Inflammatory macrophage treated with lipopolysaccharide for 4 hours (primary cell): ENCODE measurements around the gene DESI1.
A peak's percentile ranks its signal among the peaks of the same experiment; 100 is the strongest.
"Not testable (repeated sequence)": the region's sequence is repeated elsewhere in the genome, so short reads cannot be mapped to it uniquely, and the experiment has no call there.

Source experiments
- DNase-seq: peaks from one replicate; pipeline ENCODE4 v3.0.0-alpha.2; 2020

The DESI1 gene

GRCh38 chr22:41582694-41583093, 38.1 kb downstream of the DESI1 start:
- DNase-seq: no peak

GRCh38 chr22:41579997-41580355, 40.9 kb downstream of the DESI1 start:
- no peak for DNase-seq

DNA sequence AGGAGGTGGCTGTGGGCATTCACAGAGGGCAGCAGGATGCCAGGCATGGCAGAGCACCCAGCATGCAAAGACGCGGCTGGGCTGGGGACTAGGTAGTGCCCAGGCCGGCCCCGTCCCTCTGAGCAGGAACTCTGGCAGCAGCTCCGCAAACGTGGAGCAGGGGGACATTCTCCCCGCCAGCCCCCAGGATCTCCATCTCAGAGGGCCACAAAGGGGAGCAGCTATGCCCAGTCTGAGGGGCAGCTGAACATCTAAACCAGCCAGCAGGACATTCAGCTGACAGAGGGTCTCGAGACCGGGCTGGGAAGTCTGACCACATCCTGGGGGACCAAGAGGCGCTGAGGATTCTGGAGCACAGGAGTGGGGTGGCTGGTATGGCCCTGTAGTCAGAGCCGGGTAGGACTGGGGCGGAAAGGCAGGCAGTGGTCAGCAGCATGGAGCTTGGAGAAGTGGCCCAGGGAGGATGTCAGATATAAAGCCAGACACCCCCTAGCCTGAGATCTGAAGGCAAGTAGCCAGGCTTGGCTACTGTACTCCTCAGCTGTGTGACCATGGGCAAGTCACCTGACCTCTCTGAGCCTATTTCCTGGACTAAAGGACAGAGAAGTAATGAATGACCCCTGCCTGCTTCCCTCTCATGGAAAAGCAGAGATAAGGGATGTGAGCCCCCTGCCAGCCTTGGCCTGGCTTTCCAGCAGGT, 41.4 kb downstream of the DESI1 start:
- DNase-seq: no peak

DNA sequence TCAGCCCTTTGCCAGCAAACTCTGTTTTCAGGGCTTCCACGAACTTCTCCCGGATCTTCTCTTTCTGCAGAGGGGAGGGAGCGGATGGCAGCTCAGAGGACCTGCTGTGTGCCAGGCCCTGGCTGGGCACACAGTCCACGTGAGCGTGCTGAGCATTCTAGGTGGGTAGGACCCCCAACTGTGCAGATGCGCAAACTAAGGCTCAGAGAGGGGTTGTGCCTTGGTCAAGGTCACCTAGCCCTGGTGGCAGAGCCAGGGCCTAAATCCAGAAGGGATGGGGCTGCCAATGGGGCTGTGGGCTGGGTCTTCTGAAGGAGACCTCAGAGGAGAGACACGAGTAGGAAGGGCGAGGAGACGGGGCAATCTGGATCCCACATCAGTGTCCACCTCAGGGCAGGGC, 42.0 kb downstream of the DESI1 start:
- no peak for DNase-seq

- DNase-seq: no peak
Measured at GRCh38 chr22:41578114-41578513, 42.7 kb downstream of the DESI1 start.

GRCh38 chr22:41576877-41577276, 44.0 kb downstream of the DESI1 start:
- DNase-seq: peak; percentile 27

DNA sequence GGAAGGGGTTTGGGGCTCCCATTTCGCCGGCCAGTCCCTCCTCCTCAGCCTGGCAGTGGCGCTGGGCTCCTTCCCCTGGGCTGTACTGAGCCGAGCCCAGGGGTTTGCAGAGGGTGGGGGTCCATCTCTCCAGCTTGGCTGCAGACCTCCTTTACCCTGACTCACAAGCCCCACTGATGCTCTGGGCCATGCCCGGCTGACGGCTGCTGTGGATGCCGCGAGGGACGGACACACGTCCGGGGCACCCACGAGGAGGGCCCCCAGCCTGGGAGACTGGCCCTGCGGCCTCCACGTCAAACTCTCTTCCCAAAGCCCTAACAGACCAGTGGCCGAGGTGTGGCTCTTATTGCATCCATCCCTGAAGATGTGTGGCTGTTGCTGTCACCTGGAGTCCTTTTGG, 45.3 kb downstream of the DESI1 start:
- no peak for DNase-seq

- no peak for DNase-seq
Measured at GRCh38 chr22:41574847-41575381, 45.9 kb downstream of the DESI1 start.

DNA sequence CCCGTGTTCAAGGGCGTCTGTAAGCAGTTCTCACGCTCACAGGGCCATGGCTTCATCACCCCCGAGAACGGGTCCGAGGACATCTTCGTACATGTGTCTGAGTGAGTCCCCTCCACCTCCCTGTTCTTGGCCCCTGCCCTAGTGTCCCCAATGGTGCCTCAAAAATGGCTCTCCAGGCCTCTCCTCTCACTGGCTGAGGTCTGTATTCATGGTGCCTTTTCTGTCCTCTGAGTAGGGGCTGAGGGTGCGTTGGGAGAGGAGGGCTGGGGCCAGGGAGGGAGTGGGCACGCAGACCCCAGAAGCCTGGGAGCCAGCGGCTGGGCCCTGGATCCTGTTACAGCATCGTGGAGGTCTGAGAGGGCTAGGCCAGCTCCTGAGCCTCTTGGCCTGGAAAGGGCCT, 47.2 kb downstream of the DESI1 start:
- no peak for DNase-seq

DNA sequence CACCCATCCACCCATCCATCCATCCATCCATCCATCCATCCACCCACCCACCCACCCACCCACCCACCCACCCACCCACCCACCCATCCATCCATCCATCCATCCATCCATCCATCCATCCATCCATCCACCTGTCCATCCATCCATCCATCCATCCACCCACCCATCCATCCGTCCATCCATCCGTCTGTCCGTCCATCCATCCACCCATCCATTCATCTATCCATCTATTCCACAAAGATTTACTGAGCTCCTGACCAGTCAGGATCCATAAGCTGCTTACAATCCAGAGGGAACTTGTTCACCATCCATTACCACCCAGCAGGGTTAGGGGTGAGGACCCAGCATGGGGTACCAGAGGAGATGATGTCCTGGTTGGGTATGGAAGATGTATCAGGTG, 48.5 kb downstream of the DESI1 start:
- DNase-seq: not testable (repeated sequence)

- DNase-seq: no peak
Measured at GRCh38 chr22:41571786-41572185, 49.1 kb downstream of the DESI1 start.

GRCh38 chr22:41570221-41570620, 50.6 kb downstream of the DESI1 start:
- no peak for DNase-seq

- no peak for DNase-seq
Measured at GRCh38 chr22:41568811-41569210, 52.0 kb downstream of the DESI1 start.

DNA sequence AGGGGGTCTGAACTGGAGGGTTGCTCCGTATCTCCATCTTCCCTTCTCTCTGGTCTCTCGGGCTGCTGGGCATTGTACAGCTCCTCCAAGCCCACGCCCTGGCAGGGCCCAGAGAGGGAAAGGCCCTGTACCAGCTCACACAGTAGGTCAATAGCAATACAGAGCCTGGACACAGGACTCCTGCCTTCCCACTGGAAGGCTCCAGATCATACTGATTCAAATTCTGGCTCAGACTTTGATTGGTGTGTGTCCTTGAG, 53.4 kb downstream of the DESI1 start:
- DNase-seq: no peak

- no peak for DNase-seq
Measured at GRCh38 chr22:41565403-41566054, 55.3 kb downstream of the DESI1 start.

GRCh38 chr22:41564563-41564962, 56.3 kb downstream of the DESI1 start:
- no peak for DNase-seq

DNA sequence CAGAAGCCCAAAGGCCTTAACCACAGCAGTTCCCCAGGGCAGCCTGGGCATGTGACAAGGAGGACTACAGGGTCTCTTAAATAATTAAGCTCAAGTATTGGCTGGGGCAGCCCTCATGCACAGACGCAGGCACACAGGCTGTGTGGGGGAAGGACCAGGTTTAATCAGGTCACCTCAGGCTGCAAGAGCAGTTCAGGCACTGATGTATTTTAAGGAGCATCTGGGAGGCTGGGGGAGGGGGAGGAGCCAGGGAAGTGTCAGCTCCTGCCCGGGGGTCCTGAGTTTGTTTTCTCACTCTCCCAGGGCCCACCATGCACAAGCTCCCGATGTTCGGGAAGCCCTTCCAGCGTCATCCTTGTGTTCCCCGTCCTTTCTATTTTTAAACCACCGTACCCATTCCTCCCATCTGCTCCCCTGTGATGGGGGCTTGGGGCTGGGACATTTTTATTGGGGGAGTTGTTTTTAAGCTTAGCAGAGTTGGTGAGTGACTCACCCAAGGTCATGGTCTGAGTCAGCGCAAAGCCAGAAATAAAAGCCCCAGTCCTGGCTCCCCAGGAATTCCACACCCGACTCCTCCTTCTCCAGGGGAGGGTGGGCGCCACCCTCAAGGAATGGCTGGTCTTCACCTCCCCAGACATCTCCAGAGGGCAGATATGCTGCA, 57.7 kb downstream of the DESI1 start:
- no peak for DNase-seq

DNA sequence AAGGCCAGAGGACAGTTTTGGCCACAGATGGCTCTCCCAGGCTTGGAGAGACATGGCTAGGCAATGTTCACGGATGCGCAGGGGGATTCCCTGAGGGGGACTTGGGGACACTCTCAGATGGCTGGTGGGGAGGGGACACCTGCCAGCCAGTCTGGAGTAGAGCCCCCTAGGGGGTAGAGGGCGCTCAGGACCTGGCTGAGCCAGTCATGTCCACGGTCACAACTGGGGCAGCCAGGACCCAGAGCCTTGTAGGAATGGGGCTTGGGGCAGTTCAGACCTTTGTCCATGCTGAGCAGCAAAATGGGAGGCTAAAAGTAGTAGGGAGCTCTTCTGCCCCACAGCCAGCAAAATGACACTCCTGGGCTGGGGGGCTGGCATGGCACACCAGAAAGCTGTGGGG, 58.4 kb downstream of the DESI1 start:
- DNase-seq: no peak

DNA sequence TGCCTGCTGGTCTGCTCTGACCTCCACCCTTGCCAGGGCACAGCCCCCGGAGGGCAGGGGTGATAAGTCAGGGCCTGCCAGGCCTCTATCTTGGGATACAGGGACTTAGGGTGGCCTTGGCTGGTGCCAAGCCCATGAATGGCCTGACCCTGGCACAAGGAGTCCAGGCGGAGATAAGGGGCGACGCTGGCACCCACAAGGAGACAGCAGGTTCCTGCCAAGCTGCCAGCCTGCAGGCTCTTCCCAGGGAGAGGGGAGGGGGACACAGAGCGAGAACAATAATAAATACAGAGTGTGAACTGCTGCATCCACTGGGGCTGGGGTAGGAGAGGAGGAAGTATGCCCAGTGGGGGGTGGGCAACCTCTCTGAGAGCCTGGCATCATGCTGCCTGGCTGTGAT, 59.1 kb downstream of the DESI1 start:
- no peak for DNase-seq

DNA sequence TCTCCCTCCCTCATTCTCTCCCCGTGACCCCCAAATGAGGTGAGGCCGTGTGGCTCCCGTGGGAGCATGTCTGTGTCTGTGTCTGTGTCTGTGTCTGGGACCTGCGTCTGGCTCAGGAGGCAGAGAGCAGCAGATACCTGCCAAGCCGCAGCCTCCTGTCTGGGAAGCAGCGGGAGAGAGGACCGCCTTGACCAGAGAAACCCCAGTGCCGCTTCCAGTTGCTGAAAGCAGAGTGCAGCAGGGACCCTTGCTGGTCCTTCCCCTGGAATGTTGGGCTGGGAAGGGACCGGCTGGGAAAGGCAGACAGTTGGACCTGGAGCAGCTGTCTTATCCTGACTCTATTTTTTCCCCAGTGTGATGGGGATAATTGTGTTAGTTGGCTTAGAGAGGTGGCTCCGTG, 59.5 kb downstream of the DESI1 start:
- no peak for DNase-seq

DNA sequence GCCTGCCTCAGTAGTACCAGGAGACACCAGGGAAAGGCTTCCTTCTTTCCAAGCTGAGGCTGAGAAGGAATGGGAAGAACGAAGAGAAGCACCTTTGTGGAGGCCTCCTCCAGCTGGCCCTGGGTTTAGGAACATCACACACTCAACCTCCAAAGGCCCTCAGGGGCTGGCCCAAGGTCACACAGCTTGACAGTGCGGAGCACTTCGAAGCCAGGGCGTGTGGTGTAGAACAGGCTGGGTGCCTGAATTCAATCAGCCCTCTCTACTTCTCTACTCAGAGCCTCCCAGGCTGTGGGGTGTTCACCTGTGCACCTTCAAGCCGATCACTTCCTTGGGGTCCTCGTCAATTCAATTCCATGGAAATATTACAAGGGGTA, 60.8 kb downstream of the DESI1 start:
- DNase-seq: no peak

DNA sequence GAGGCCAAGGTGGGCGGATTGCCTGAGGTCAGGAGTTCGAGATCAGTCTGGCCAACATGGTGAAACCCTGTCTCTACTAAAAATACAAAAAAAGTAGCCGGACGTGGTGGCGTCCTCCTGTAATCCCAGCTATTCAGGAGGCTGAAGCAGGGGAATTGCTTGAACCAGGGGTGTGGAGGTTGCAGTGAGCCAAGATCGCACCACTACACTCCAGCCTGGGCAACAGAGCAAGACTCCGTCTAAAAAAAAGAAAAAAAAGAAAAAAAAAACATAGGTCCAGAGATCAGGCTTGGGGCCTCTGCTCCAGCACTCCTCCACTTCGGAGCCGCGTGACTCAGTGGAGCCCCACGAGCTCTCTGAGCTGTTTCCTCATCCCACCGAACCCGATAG, 62.6 kb downstream of the DESI1 start:
- not testable (repeated sequence) for DNase-seq

DNA sequence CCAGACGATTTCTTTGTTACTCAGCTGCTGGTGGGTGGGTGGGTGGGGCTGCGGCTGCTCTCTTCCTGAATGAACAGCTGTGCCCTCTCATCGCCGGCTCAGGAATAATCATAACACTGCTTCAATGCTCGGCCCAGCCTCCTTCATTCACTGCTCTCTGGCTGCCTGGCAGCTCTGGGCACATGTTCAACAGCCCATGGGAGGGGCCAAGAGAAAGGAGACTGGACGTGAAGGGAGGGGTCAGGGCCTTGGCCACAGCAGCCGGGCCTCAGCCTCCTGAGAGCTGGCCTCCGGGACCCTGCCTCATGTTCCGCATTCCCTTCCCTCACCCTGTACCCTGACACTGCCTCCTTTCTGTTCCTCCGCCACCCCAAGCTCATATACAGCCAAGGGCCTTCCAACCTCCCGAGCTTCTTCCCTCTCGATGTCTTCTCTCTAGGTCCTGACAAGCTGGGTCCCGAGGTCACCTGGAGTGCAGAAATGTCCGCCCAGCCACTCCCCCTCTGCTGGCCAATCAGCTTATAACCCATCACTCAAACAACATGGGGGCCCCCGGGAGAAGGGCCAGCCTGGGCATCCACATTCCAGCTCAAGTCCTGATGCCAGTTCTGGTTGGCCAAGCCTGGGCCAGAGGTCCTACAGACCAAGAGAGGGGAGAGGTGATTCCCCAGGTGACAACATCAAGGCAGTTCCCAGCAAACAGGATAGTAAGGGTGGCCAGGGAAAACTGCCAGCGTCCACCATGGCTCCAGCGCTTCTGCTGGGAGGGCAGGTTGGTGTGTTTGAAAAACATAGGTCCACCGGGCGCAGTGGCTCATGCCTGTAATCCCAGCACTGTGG, 63.2 kb downstream of the DESI1 start:
- DNase-seq: peak; percentile 11

GRCh38 chr22:41556561-41556960, 64.3 kb downstream of the DESI1 start:
- no peak for DNase-seq
